Measurements from ENCODE around the gene GALNT14.

Gene GALNT14

GRCh38 chr2:30968660-30969397, 169.4 kb downstream of the GALNT14 start:
- Histone ChIP-seq H3K4me3 (ENCODE audit: low read depth, low read length) (no peak overlapping the region), H3K4me1 (ENCODE audit: control insufficient read depth, insufficient read depth, low read length) (no peaks in the 10 kb centered on the region), H3K27ac (ENCODE audit: extremely low read depth, low read depth, low read length) (no peak overlapping the region), H3K9me3 (ENCODE audit: control insufficient read depth, insufficient read depth, low read depth, low read length) (no peaks in the 10 kb centered on the region), H3K36me3 (ENCODE audit: control insufficient read depth in 2 of 2, insufficient read depth in 1 of 2, low read length in 2 of 2) (no peaks in the 10 kb centered on the region)
- ChIA-PET POLR2A (no interaction called here), CTCF (interaction anchor here (0.6 kb wide), 1 partner anchor 364 kb away, joined by 3 read pairs; no protein-coding TSS in a partner anchor)
- TF ChIP-seq ZNF394 (tag by site-specific recombination; IDR thresholded peaks at IDR 0.05; ENCODE audit: borderline replicate concordance) (no peak), ZNF747 (tag by site-specific recombination; IDR thresholded peaks at IDR 0.05) (no peak), ELK4 (IDR thresholded peaks at IDR 0.05; ENCODE audit: borderline replicate concordance, low read depth, low read length) (no peak), ZNF521 (tag by site-specific recombination; IDR thresholded peaks at IDR 0.05) (no peak), ZNF785 (tag by site-specific recombination; IDR thresholded peaks at IDR 0.05) (no peak), ZNF561 (tag by site-specific recombination; IDR thresholded peaks at IDR 0.05; ENCODE audit: borderline replicate concordance) (no peak), MEIS1 (CRISPR knock-in tag; IDR thresholded peaks at IDR 0.05; ENCODE audit: borderline replicate concordance) (no peak)
- TF ChIP-seq, protein P1, sequence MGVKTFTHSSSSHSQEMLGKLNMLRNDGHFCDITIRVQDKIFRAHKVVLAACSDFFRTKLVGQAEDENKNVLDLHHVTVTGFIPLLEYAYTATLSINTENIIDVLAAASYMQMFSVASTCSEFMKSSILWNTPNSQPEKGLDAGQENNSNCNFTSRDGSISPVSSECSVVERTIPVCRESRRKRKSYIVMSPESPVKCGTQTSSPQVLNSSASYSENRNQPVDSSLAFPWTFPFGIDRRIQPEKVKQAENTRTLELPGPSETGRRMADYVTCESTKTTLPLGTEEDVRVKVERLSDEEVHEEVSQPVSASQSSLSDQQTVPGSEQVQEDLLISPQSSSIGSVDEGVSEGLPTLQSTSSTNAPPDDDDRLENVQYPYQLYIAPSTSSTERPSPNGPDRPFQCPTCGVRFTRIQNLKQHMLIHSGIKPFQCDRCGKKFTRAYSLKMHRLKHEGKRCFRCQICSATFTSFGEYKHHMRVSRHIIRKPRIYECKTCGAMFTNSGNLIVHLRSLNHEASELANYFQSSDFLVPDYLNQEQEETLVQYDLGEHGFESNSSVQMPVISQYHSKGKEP (tag by site-specific recombination; IDR thresholded peaks at IDR 0.05): no peak

GRCh38 chr2:30966786-30967185, 171.5 kb downstream of the GALNT14 start:
- H3K9me3 ChIP-seq (ENCODE audit: control insufficient read depth, insufficient read depth, low read depth, low read length): no peaks in the 10 kb centered on the region
- no peak overlapping the region for H3K4me3 ChIP-seq (ENCODE audit: low read depth, low read length)
- no peak for TF ChIP-seq ZBTB17 (tag by site-specific recombination; IDR thresholded peaks at IDR 0.05)
- no peak for TF ChIP-seq RBAK (tag by site-specific recombination; IDR thresholded peaks at IDR 0.05)
- TF ChIP-seq HOXD13 (CRISPR knock-in tag; IDR thresholded peaks at IDR 0.05; ENCODE audit: borderline replicate concordance): no peak
- TF ChIP-seq ZNF621 (tag by site-specific recombination; IDR thresholded peaks at IDR 0.05): no peak
- TF ChIP-seq ZFHX2 (tag by site-specific recombination; conservative IDR thresholded peaks at IDR 0.05): no peak
- TF ChIP-seq, protein P2, sequence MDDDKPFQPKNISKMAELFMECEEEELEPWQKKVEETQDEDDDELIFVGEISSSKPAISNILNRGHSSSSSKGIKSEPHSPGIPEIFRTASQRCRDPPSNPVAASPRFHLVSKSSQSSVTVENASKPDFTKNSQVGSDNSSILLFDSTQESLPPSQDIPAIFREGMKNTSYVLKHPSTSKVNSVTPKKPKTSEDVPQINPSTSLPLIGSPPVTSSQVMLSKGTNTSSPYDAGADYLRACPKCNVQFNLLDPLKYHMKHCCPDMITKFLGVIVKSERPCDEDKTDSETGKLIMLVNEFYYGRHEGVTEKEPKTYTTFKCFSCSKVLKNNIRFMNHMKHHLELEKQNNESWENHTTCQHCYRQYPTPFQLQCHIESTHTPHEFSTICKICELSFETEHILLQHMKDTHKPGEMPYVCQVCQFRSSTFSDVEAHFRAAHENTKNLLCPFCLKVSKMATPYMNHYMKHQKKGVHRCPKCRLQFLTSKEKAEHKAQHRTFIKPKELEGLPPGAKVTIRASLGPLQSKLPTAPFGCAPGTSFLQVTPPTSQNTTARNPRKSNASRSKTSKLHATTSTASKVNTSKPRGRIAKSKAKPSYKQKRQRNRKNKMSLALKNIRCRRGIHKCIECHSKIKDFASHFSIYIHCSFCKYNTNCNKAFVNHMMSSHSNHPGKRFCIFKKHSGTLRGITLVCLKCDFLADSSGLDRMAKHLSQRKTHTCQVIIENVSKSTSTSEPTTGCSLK (tag by site-specific recombination; IDR thresholded peaks at IDR 0.05): no peak
- TF ChIP-seq ZNF585B (tag by site-specific recombination; IDR thresholded peaks at IDR 0.05): no peak
- H3K36me3 ChIP-seq (ENCODE audit: control insufficient read depth in 2 of 2, insufficient read depth in 1 of 2, low read length in 2 of 2): no peaks in the 10 kb centered on the region
- CTCF ChIA-PET: no interaction called here
- POLR2A ChIA-PET: no interaction called here
- H3K4me1 ChIP-seq (ENCODE audit: control insufficient read depth, insufficient read depth, low read length): no peaks in the 10 kb centered on the region
- no peak overlapping the region for H3K27ac ChIP-seq (ENCODE audit: extremely low read depth, low read depth, low read length)

- Histone ChIP-seq H3K9me3 (ENCODE audit: control insufficient read depth, insufficient read depth, low read depth, low read length) (no peaks in the 10 kb centered on the region), H3K36me3 (ENCODE audit: control insufficient read depth in 2 of 2, insufficient read depth in 1 of 2, low read length in 2 of 2) (no peaks in the 10 kb centered on the region), H3K27ac (ENCODE audit: extremely low read depth, low read depth, low read length) (no peak overlapping the region), H3K4me3 (ENCODE audit: low read depth, low read length) (no peak overlapping the region), H3K4me1 (ENCODE audit: control insufficient read depth, insufficient read depth, low read length) (no peaks in the 10 kb centered on the region)
- POLR2A ChIA-PET: no interaction called here
- CTCF ChIA-PET: interaction anchor here (0.6 to 0.7 kb wide), 2 partner anchors 68 to 848 kb away, joined by 3 to 4 read pairs; no protein-coding TSS in a partner anchor
- TF ChIP-seq ZNF704 (tag by site-specific recombination; IDR thresholded peaks at IDR 0.05): no peak
- TF ChIP-seq ZNF433 (tag by site-specific recombination; IDR thresholded peaks at IDR 0.05; ENCODE audit: low read depth): no peak
- no peak for TF ChIP-seq ZNF768 (tag by site-specific recombination; IDR thresholded peaks at IDR 0.05)
- no peak for TF ChIP-seq ZNF645 (tag by site-specific recombination; IDR thresholded peaks at IDR 0.05)
- no peak for TF ChIP-seq GFI1B (tag by site-specific recombination; IDR thresholded peaks at IDR 0.05)
- no peak for TF ChIP-seq MYNN (tag by site-specific recombination; IDR thresholded peaks at IDR 0.05; ENCODE audit: borderline replicate concordance)
- no peak for TF ChIP-seq ZNF843 (tag by site-specific recombination; IDR thresholded peaks at IDR 0.05)
- no peak for TF ChIP-seq ZNF223 (tag by site-specific recombination; IDR thresholded peaks at IDR 0.05)
- TF ChIP-seq ZNF777 (tag by site-specific recombination; IDR thresholded peaks at IDR 0.05; ENCODE audit: borderline replicate concordance): no peak
- no peak for TF ChIP-seq HOXA7 (CRISPR knock-in tag; IDR thresholded peaks at IDR 0.05; ENCODE audit: borderline replicate concordance)
- TF ChIP-seq RBAK (tag by site-specific recombination; IDR thresholded peaks at IDR 0.05): no peak
These were observed 173.2 kb downstream of the GALNT14 start for GRCh38 chr2:30965022-30965531.
